BJ (cell line): Measurements from ENCODE around the gene WDPCP. TPM values are rescaled to one million over a fixed set of nuclear protein-coding genes. Genes with fewer than 3 reads are reported as not detected.
"Not testable (repeated sequence)": the region's sequence is repeated elsewhere in the genome, so short reads cannot be mapped to it uniquely, and the experiment has no call there.

ENCODE experiments used
- CTCF ChIA-PET: fragments of 350-600 bp; formaldehyde crosslinking; extraction: SDS; loops from one replicate; lab custom pipeline; 2021; ENCODE audit warnings: antibody characterized with exemption, inconsistent platforms; lab: Yijun Ruan, JAX
- POLR2A ChIA-PET: fragments of 300-600 bp; sonication (Branson Sonifier 250); formaldehyde crosslinking; extraction: SDS; loops from one replicate; lab custom pipeline; 2021; ENCODE audit warnings: antibody characterized with exemption; lab: Charles Lee
- DNase-seq: peaks from one replicate; pipeline ENCODE4 v3.0.0-alpha.2; 2011; ENCODE audit warnings: low read depth
- H3K27me3 ChIP-seq: 2 replicates; pipeline ENCODE4 v1.6.0; 2011; ENCODE audit warnings: low read length; ENCODE audit not compliant: control insufficient read depth, insufficient read depth
- H3K36me3 ChIP-seq: 2 replicates; pipeline ENCODE4 v1.5.1; 2011; ENCODE audit warnings: low read length; ENCODE audit not compliant: control insufficient read depth, insufficient read depth
- H3K4me3 ChIP-seq: 2 replicates; pipeline ENCODE4 v1.5.1; 2011; ENCODE audit warnings: low read depth, mild to moderate bottlenecking, control low read depth, low read length
- CTCF ChIP-seq: IDR thresholded peaks from 2 replicates; pipeline ENCODE4 v1.5.1; 2011; ENCODE audit warnings: low read depth, mild to moderate bottlenecking, control low read depth, inconsistent platforms, low read length, moderate library complexity; ENCODE audit not compliant: insufficient read depth
- polyA plus RNA-seq: library from polyadenylated mRNA; depleted of rRNA; stranded (reverse); fragments of >200 nt; gene quantifications from 2 replicates; pipeline ENCODE4 v1.2.3, GENCODE V29; 2011

Gene WDPCP
- polyA plus RNA-seq, 1 experiment: 4.2 TPM

GRCh38 chr2:63572001-63572400 is 16.3 kb downstream of the WDPCP start:
- CTCF ChIA-PET: no interaction called here
- Histone ChIP-seq H3K4me3 (no peak overlapping the region), H3K27me3 (no peaks in the 10 kb centered on the region), H3K36me3 (no peaks in the 10 kb centered on the region)
- no peak for DNase-seq
- no peak for TF ChIP-seq CTCF
- POLR2A ChIA-PET: no interaction called here

- ChIA-PET POLR2A (no interaction called here), CTCF (no interaction called here)
- no peak for DNase-seq
- H3K36me3 ChIP-seq: no peaks in the 10 kb centered on the region
- no peak overlapping the region for H3K4me3 ChIP-seq
- no peaks in the 10 kb centered on the region for H3K27me3 ChIP-seq
- TF ChIP-seq CTCF: no peak
Measured at GRCh38 chr2:63571291-63571690, 17.0 kb downstream of the WDPCP start.

- no peaks in the 10 kb centered on the region for H3K27me3 ChIP-seq
- no peaks in the 10 kb centered on the region for H3K36me3 ChIP-seq
- CTCF ChIA-PET: no interaction called here
- no peak overlapping the region for H3K4me3 ChIP-seq
- POLR2A ChIA-PET: no interaction called here
- DNase-seq: no peak
- TF ChIP-seq CTCF: no peak
Measured at GRCh38 chr2:63569740-63570139, 18.5 kb downstream of the WDPCP start.

- CTCF ChIA-PET: no interaction called here
- DNase-seq: no peak
- Histone ChIP-seq H3K27me3 (no peaks in the 10 kb centered on the region), H3K36me3 (no peaks in the 10 kb centered on the region), H3K4me3 (no peak overlapping the region)
- POLR2A ChIA-PET: no interaction called here
- TF ChIP-seq CTCF: no peak
Measured at GRCh38 chr2:63562751-63563150, 25.5 kb downstream of the WDPCP start.

GRCh38 chr2:63558922-63559321 is 29.4 kb downstream of the WDPCP start:
- H3K36me3 ChIP-seq, DNase-seq, CTCF ChIA-PET, H3K27me3 ChIP-seq, POLR2A ChIA-PET, H3K4me3 ChIP-seq: not testable (repeated sequence)

GRCh38 chr2:63557819-63558218 is 30.5 kb downstream of the WDPCP start:
- H3K27me3 ChIP-seq, H3K4me3 ChIP-seq, H3K36me3 ChIP-seq, POLR2A ChIA-PET, CTCF ChIA-PET, DNase-seq: not testable (repeated sequence)
